ENCODE measurements around the gene TAX1BP1.

GRCh38 chr7:27704422-27705199, 35.4 kb upstream of the TAX1BP1 start:
- TF ChIP-seq, protein P1, sequence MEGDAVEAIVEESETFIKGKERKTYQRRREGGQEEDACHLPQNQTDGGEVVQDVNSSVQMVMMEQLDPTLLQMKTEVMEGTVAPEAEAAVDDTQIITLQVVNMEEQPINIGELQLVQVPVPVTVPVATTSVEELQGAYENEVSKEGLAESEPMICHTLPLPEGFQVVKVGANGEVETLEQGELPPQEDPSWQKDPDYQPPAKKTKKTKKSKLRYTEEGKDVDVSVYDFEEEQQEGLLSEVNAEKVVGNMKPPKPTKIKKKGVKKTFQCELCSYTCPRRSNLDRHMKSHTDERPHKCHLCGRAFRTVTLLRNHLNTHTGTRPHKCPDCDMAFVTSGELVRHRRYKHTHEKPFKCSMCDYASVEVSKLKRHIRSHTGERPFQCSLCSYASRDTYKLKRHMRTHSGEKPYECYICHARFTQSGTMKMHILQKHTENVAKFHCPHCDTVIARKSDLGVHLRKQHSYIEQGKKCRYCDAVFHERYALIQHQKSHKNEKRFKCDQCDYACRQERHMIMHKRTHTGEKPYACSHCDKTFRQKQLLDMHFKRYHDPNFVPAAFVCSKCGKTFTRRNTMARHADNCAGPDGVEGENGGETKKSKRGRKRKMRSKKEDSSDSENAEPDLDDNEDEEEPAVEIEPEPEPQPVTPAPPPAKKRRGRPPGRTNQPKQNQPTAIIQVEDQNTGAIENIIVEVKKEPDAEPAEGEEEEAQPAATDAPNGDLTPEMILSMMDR (conservative IDR thresholded peaks at IDR 0.05 in 1 of 2, IDR thresholded peaks at IDR 0.05 in 1 of 2; ENCODE audit: extremely low read depth in 1 of 2, insufficient read depth in 1 of 2, low read depth in 1 of 2, low read length in 2 of 2): no peak
- no peak for TF ChIP-seq EZH2 (IDR thresholded peaks at IDR 0.05; ENCODE audit: borderline replicate concordance, low read length)
